HepG2 (cell line): ENCODE measurements around the gene ARG2. TPM values are rescaled to one million over a fixed set of nuclear protein-coding genes. Genes with fewer than 3 reads are reported as not detected.
"Not testable (repeated sequence)": the region's sequence is repeated elsewhere in the genome, so short reads cannot be mapped to it uniquely, and the experiment has no call there.

Experiments used
- ATAC-seq: fragments of 200-7000 bp; cut with Tn5 transposase; 3 replicates; pipeline ENCODE4 v1.9.1; 2020; ENCODE audit warnings: mild to moderate bottlenecking, moderate library complexity
- BruUV-seq: library from RNA; stranded (reverse); fragments of 400-500 nt; replicated peaks from 2 replicates; lab custom pipeline; 2021; lab: Mats Ljungman, UMichigan
- CTCF ChIA-PET: fragments of 300-600 bp; formaldehyde crosslinking; extraction: SDS; loops from one replicate; lab custom pipeline; 2021; ENCODE audit warnings: low total read pairs, inconsistent platforms, low intra/inter-chr PET ratio; lab: Yijun Ruan, JAX
- POLR2A ChIA-PET: fragments of 350-600 bp; sonication (Branson Sonifier 250); formaldehyde crosslinking; loops from one replicate; lab custom pipeline; 2020; ENCODE audit warnings: antibody characterized with exemption, inconsistent platforms; lab: Yijun Ruan, JAX
- DNase-seq: peaks from one replicate; pipeline ENCODE4 v3.0.0-alpha.2; 2015; ENCODE audit warnings: low spot score
- FAIRE-seq: peaks from 3 replicates; lab custom pipeline; 2011; peaks lifted over from hg19 to GRCh38; lab: Jason Lieb, UNC
- H2AFZ ChIP-seq: one replicate; pipeline ENCODE4 v1.6.1; 2011; ENCODE audit warnings: low read length, inconsistent platforms
- H3K27ac ChIP-seq: fragments of 300-600 bp; 3 replicates; pipeline ENCODE4 v1.8.0; 2011; ENCODE audit warnings: mixed run types, mild to moderate bottlenecking, mixed read lengths, low read length, inconsistent platforms; ENCODE audit not compliant: insufficient read depth; ENCODE audit errors: extremely low read length
- H3K27me3 ChIP-seq, 2 experiments: fragments of 200-600 bp in 1 of 2; 2 replicates in 1 of 2; 3 replicates in 1 of 2; pipeline versions ENCODE4 v1.6.0 to v1.8.0; 2011; ENCODE audit warnings: low read length in 2 of 2, mild to moderate bottlenecking in 2 of 2, moderate library complexity in 2 of 2, inconsistent platforms in 1 of 2; ENCODE audit not compliant: insufficient read depth in 2 of 2, control insufficient read depth in 1 of 2
- H3K36me3 ChIP-seq, 2 experiments: fragments of 200-600 bp in 1 of 2; replicated peaks in 1 of 2; 2 replicates in 1 of 2; 3 replicates in 1 of 2; pipeline versions ENCODE4 v1.5.1 to v1.8.0; 2011; ENCODE audit warnings: low read length in 2 of 2, inconsistent platforms in 1 of 2; ENCODE audit not compliant: insufficient read depth in 2 of 2, control insufficient read depth in 1 of 2
- H3K4me1 ChIP-seq: 2 replicates; pipeline ENCODE4 v1.5.1; 2012; ENCODE audit warnings: low read length, inconsistent platforms; ENCODE audit not compliant: insufficient read depth
- H3K4me2 ChIP-seq: 2 replicates; pipeline ENCODE4 v1.6.0; 2011; ENCODE audit warnings: low read depth, low read length, inconsistent platforms
- H3K4me3 ChIP-seq, 3 experiments: fragments of 200-600 bp in 1 of 3; sonication (generic), shearing (Covaris generic) in 1 of 3; replicated peaks in 1 of 3; 2 replicates each; pipeline ENCODE4 v1.5.1; 2011 to 2016; ENCODE audit warnings: low read length in 3 of 3, inconsistent platforms in 2 of 3, low read depth in 2 of 3, mild to moderate bottlenecking in 2 of 3, control low read depth in 1 of 3, mixed read lengths in 1 of 3; ENCODE audit not compliant: insufficient read depth in 1 of 3
- H3K79me2 ChIP-seq: one replicate; pipeline ENCODE4 v1.6.1; 2011; ENCODE audit warnings: low read length, inconsistent platforms; ENCODE audit not compliant: insufficient read depth
- H3K9ac ChIP-seq: 2 replicates; pipeline ENCODE4 v1.6.0; 2011; ENCODE audit warnings: mild to moderate bottlenecking, low read depth, low read length, inconsistent platforms; ENCODE audit not compliant: insufficient read depth
- H3K9me3 ChIP-seq: 2 replicates; pipeline ENCODE4 v1.5.1; 2012; ENCODE audit warnings: mild to moderate bottlenecking, low read length
- H4K20me1 ChIP-seq: 2 replicates; pipeline ENCODE4 v1.6.0; 2011; ENCODE audit warnings: inconsistent platforms, mild to moderate bottlenecking, low read length, moderate library complexity; ENCODE audit not compliant: insufficient read depth
- ATF5 ChIP-seq: sonication (generic); formaldehyde crosslinking; IDR thresholded peaks from 2 replicates; pipeline ENCODE4 v1.4.0; 2020; ENCODE audit warnings: mild to moderate bottlenecking, low read depth, missing genetic modification reagents
- EZH2 ChIP-seq: conservative IDR thresholded peaks from 2 replicates; pipeline ENCODE4 v1.6.1; 2012; ENCODE audit warnings: mild to moderate bottlenecking, low read depth, low read length, moderate library complexity
- REST ChIP-seq, 2 experiments: IDR thresholded peaks; 2 replicates each; pipeline ENCODE4 v1.6.1; 2011 to 2012; ENCODE audit warnings: low read length in 2 of 2, borderline replicate concordance in 1 of 2, low read depth in 1 of 2, mild to moderate bottlenecking in 1 of 2, moderate library complexity in 1 of 2
- SMARCE1 ChIP-seq: fragments of 450-650 bp; IDR thresholded peaks from 2 replicates; pipeline ENCODE4 v1.6.1; 2017; ENCODE audit warnings: borderline replicate concordance
- ZBTB38 ChIP-seq: sonication (generic); formaldehyde crosslinking; IDR thresholded peaks from 2 replicates; pipeline ENCODE4 v1.5.1; 2020; ENCODE audit warnings: mild to moderate bottlenecking, missing genetic modification reagents
- ZFP1 ChIP-seq: IDR thresholded peaks from 2 replicates; pipeline ENCODE4 v1.6.1; 2016
- ZNF441 ChIP-seq: sonication (generic); formaldehyde crosslinking; IDR thresholded peaks from 2 replicates; pipeline ENCODE4 v1.7.0; 2021; ENCODE audit warnings: missing genetic modification reagents, borderline replicate concordance
- ZNF460 ChIP-seq: sonication (generic); formaldehyde crosslinking; IDR thresholded peaks from 2 replicates; pipeline ENCODE4 v1.5.1; 2020; ENCODE audit warnings: missing genetic modification reagents, mild to moderate bottlenecking, borderline replicate concordance
- ZNF770 ChIP-seq: sonication (generic); formaldehyde crosslinking; IDR thresholded peaks from 2 replicates; pipeline ENCODE4 v1.5.0; 2020; ENCODE audit warnings: mild to moderate bottlenecking, missing genetic modification reagents
- ZSCAN25 ChIP-seq: sonication (generic); formaldehyde crosslinking; IDR thresholded peaks from 2 replicates; pipeline ENCODE4 v1.8.0; 2022; ENCODE audit warnings: mild to moderate bottlenecking, missing genetic modification reagents
- WGBS: methylation state at CpG from one replicate; pipeline ENCODE4 v1.1.6; 2017; ENCODE audit warnings: low lambda C conversion rate; 5-methylcytosine and 5-hydroxymethylcytosine counted together
- in situ Hi-C: cut with HindIII; loops from 2 replicates; pipeline ENCODE4 v1.10.0; 2017; ENCODE audit warnings: low pct_unique_long_range_greater_than_20kb; ENCODE audit not compliant: extremely low pct_ligation_motif_present
- intact Hi-C: fragments of 100-400 bp; cut with micrococcal nuclease; formaldehyde crosslinking; loops from one replicate; pipeline ENCODE4 v1.10.0; 2022; ENCODE audit not compliant: unreplicated experiment
- polyA plus RNA-seq, 8 experiments: library from polyadenylated mRNA; depleted of rRNA in 3 of 8; stranded (reverse) in 7 of 8; unstranded in 1 of 8; fragments of >200 nt; fragmentation: Illumina TruSeq in 4 of 8; extraction: Trizol in 4 of 8; gene quantifications; 2 replicates each; pipeline versions ENCODE4 v1.2.1 to v1.2.3, GENCODE V29; 2011 to 2016; ENCODE audit warnings: low read depth in 4 of 8, missing spikeins in 1 of 8, mixed read lengths in 1 of 8; ENCODE audit not compliant: insufficient read depth in 1 of 8
- total RNA-seq, 5 experiments: library from RNA; depleted of rRNA; stranded (reverse); fragments of >200 nt; fragmentation: Illumina TruSeq; extraction: Trizol; gene quantifications; 2 replicates each; pipeline ENCODE4 v1.2.3, GENCODE V29; 2016; ENCODE audit warnings: low read depth in 1 of 5

Gene ARG2
- total and polyA plus RNA-seq, 2 of the 13 experiments (the other 11 are each of a cell fraction or from before 2014, with no cell fraction given): 37.5 to 73.6 TPM

GRCh38 chr14:67599698-67600561 is 19.8 kb upstream of the ARG2 start, which contains the start of gene PIGH (continued):
- TF ChIP-seq EZH2 (no peak), ZFP1 (0 out of 2 replicates have a peak, but pooled peaks have one; percentile 13), SMARCE1 (no peak), REST (IDR thresholded peaks at IDR 0.05; ENCODE audit: borderline replicate concordance in 1 of 2, low read depth in 1 of 2, low read length in 2 of 2) (peak in 1 of 2 experiments; percentile 79; a peak in 2 of 4 replicates)

- Histone ChIP-seq H3K4me2 (peak overlapping the region; percentile 69), H3K9ac (0 out of 2 replicates have a peak overlapping the region, but pooled peaks have one; percentile 77), H3K4me1 (peaks cover 44% of the 10 kb centered on the region), H3K4me3 (peak overlapping the region in 2 of 3 experiments; percentile 21 to 87; a peak in 4 of 6 replicates), H3K27ac (peak overlapping the region; percentile 74)
- H2AFZ ChIP-seq, H3K36me3 ChIP-seq, H4K20me1 ChIP-seq, BruUV-seq, FAIRE-seq, H3K27me3 ChIP-seq, H3K9me3 ChIP-seq, intact Hi-C loops, H3K79me2 ChIP-seq, DNase-seq, ATAC-seq: not testable (repeated sequence)
- POLR2A ChIA-PET: interaction anchor here (0.6 to 2.4 kb wide), 23 partner anchors 10 to 1225 kb away, joined by 3 to 11 read pairs (median 5); partner anchors contain the start of genes ARG2, RDH11 and ZFYVE26
- 98% methylated on average over 21 of the region's 21 CpGs for WGBS
- CTCF ChIA-PET: interaction anchor here (2.0 to 2.5 kb wide), 2 partner anchors 66 to 104 kb away, joined by 11 read pairs; no protein-coding TSS in a partner anchor
- in situ Hi-C loops: loop anchor here (25.0 kb wide), 1 partner anchor 1212 kb away; no protein-coding TSS in a partner anchor
- TF ChIP-seq ZSCAN25 (peak; percentile 6; the same call in 1 of the 2 replicates), ATF5 (CRISPR knock-in tag) (0 out of 2 replicates have a peak, but pooled peaks have one; percentile 20), ZNF441 (CRISPR knock-in tag) (0 out of 2 replicates have a peak, but pooled peaks have one; percentile 12), ZNF460 (CRISPR knock-in tag) (peak; percentile 44; the same call in 1 of the 2 replicates), ZNF770 (CRISPR knock-in tag) (0 out of 2 replicates have a peak, but pooled peaks have one; percentile 64), ZBTB38 (CRISPR knock-in tag) (0 out of 2 replicates have a peak, but pooled peaks have one; percentile 12)
Measured at GRCh38 chr14:67600562-67600974, 19.2 kb upstream of the ARG2 start.
